GM10266 (cell line): ENCODE data around the gene RBM44.

Experiments used
- DNase-seq: peaks from one replicate; pipeline ENCODE4 v3.0.0; 2012; ENCODE audit errors: extremely low spot score
- TF ChIP-seq, protein P1 (sequence below): IDR thresholded peaks from 2 replicates; pipeline ENCODE4 v1.5.1; 2012; ENCODE audit warnings: mild to moderate bottlenecking, low read depth; ENCODE audit not compliant: control insufficient read depth, insufficient read depth; ENCODE audit errors: missing control alignments

The RBM44 gene

GRCh38 chr2:237877576-237878307 is 79.2 kb downstream of the RBM44 start:
- TF ChIP-seq, protein P1, sequence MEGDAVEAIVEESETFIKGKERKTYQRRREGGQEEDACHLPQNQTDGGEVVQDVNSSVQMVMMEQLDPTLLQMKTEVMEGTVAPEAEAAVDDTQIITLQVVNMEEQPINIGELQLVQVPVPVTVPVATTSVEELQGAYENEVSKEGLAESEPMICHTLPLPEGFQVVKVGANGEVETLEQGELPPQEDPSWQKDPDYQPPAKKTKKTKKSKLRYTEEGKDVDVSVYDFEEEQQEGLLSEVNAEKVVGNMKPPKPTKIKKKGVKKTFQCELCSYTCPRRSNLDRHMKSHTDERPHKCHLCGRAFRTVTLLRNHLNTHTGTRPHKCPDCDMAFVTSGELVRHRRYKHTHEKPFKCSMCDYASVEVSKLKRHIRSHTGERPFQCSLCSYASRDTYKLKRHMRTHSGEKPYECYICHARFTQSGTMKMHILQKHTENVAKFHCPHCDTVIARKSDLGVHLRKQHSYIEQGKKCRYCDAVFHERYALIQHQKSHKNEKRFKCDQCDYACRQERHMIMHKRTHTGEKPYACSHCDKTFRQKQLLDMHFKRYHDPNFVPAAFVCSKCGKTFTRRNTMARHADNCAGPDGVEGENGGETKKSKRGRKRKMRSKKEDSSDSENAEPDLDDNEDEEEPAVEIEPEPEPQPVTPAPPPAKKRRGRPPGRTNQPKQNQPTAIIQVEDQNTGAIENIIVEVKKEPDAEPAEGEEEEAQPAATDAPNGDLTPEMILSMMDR: no peak
- no peak for DNase-seq

GRCh38 chr2:237878321-237879057 is 79.9 kb downstream of the RBM44 start:
- DNase-seq: no peak

DNA sequence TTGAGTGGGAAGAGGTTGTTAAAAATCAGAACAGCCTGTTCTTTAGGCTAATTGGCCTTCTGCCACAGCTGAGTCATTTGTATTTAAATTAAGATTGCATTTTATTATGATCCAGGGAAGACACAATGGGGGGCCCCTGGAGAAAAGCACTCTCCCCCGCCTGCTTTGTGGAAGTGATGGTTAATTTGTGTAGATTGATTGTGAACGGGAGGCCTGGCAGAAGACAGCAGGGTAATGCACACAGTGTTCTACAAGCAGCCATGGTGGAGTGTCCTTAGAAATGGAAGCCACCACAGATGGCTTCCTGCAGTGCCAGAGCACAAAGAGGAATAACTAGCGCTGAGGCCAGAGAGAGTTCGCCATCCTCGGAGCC is 80.5 kb downstream of the RBM44 start:
- DNase-seq: no peak

More at GRCh38 chr2:237878321-237879057, 79.9 kb downstream of the RBM44 start:
- TF ChIP-seq, protein P1: no peak

DNA sequence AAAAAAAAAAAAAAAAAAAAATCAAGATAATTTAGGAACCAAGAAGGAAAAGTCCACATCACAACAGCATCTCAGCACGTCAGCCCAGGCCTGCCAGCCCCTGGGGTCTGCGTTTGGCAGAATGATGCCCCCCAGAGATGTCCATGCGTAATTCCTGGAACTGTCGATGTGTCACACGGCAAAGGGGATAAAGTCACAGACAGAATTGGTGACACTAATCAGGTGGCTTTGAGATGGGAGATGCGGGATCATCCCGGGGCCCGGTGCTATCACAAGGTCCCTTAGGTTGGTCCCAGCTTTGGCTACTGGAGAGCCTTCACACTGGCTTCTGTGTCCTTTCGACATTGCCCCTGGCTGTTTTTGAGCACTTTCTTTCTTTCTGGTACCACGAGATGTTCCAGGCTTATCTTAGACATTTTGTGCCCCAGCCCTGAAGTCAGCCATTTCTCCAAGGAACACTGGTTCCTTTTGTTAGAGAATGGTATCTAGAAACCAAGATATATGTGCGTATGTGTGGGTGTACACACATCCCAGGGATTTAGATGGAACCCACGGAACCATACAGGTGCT is 81.5 kb downstream of the RBM44 start:
- TF ChIP-seq, protein P1: no peak
- DNase-seq: no peak

More for the DNA sequence above, 80.5 kb downstream of the RBM44 start:
- TF ChIP-seq, protein P1: no peak

GRCh38 chr2:237882510-237883481 is 84.2 kb downstream of the RBM44 start:
- DNase-seq: no peak
- TF ChIP-seq, protein P1: no peak

GRCh38 chr2:237883951-237884446 is 85.4 kb downstream of the RBM44 start:
- TF ChIP-seq, protein P1: no peak
- DNase-seq: no peak
